ENCODE data around the gene ZNF609.
"Not testable (repeated sequence)": the region's sequence is repeated elsewhere in the genome, so short reads cannot be mapped to it uniquely, and the experiment has no call there.

ZNF609 gene

GRCh38 chr15:64586984-64587383, 126.6 kb downstream of the ZNF609 start:
- DNase-seq = no peak

- no peak for DNase-seq
Observed at GRCh38 chr15:64589435-64590084, 129.2 kb downstream of the ZNF609 start.

- not testable (repeated sequence) for DNase-seq
Observed at GRCh38 chr15:64592845-64593244, 132.5 kb downstream of the ZNF609 start.

- peak; percentile 86 for DNase-seq
Observed at GRCh38 chr15:64596701-64597476, 136.5 kb downstream of the ZNF609 start.

- peak; percentile 86 for DNase-seq
Observed at GRCh38 chr15:64597477-64597822, 137.1 kb downstream of the ZNF609 start.

GRCh38 chr15:64599226-64599625, 138.8 kb downstream of the ZNF609 start:
- no peak for DNase-seq

GRCh38 chr15:64599716-64600115, 139.3 kb downstream of the ZNF609 start:
- DNase-seq = no peak

- no peak for DNase-seq
Observed at GRCh38 chr15:64600794-64601193, 140.4 kb downstream of the ZNF609 start.

- DNase-seq = no peak
Observed at GRCh38 chr15:64604319-64604718, 143.9 kb downstream of the ZNF609 start.

- not testable (repeated sequence) for DNase-seq
Observed at GRCh38 chr15:64607416-64607815, 147.0 kb downstream of the ZNF609 start.

- DNase-seq = no peak
Observed at GRCh38 chr15:64610257-64610919, 150.0 kb downstream of the ZNF609 start.

GRCh38 chr15:64611085-64611725, 150.8 kb downstream of the ZNF609 start:
- no peak for DNase-seq

- DNase-seq = no peak
Observed at GRCh38 chr15:64614519-64614918, 154.1 kb downstream of the ZNF609 start.

GRCh38 chr15:64617727-64618126, 157.3 kb downstream of the ZNF609 start:
- no peak for DNase-seq

- DNase-seq = no peak
Observed at GRCh38 chr15:64618138-64618537, 157.8 kb downstream of the ZNF609 start.

- no peak for DNase-seq
Observed at GRCh38 chr15:64618540-64618939, 158.2 kb downstream of the ZNF609 start.

- no peak for DNase-seq
Observed at GRCh38 chr15:64619880-64620839, 159.8 kb downstream of the ZNF609 start.

- DNase-seq = peak; percentile 16
Observed at GRCh38 chr15:64621056-64621455, 160.7 kb downstream of the ZNF609 start.

- DNase-seq = no peak
Observed at GRCh38 chr15:64622410-64623260, 162.3 kb downstream of the ZNF609 start.

GRCh38 chr15:64623347-64623996, 163.1 kb downstream of the ZNF609 start:
- DNase-seq = no peak

GRCh38 chr15:64624242-64624641, 163.9 kb downstream of the ZNF609 start:
- DNase-seq = no peak

All from NCI-H2171 treated with DMSO at 0.1 percent for 48 hours (cell line).